AG09319 (cell line): ENCODE data around the gene ITPRIP.

Experiments used
- DNase-seq: peaks from one replicate; pipeline ENCODE4 v3.0.0-alpha.2; 2010; ENCODE audit warnings: low read depth; ENCODE audit errors: extremely low read depth
- TF ChIP-seq, protein P1 (sequence below): IDR thresholded peaks from 2 replicates; pipeline ENCODE4 v1.5.1; 2011; ENCODE audit warnings: low read depth, mild to moderate bottlenecking, inconsistent platforms, low read length, moderate library complexity

The ITPRIP gene

DNA sequence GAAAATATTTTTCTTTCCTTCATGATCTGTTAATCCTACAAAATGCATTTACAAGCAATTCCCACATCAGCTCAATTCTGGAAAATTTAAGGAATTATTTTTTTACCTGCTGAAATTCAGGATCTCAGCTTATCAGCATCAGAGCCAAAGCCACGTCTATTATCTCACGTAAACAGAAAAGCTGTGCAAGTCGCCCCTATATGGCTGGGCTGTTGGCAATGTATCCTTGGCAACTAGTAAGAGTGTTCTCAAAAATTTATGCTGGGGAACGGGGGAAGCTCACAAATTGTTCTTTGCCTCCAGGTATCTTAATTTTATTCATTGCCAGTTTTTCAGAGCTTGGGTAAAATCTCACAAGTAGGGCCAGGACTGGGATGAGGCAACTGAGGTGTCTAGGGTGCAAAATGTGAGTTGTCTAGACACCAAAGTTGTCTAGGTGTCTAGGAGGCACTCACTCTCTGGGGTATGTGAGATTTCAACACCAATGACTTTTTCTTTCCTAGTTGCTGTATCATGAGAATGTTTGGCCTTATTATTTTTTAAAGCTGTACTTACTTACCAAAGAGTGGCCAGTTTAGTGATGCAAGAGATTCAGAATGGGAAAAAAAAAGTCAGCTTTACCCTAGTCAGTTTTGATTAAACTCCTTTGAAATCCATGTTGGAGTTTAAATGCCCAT is 64.2 kb downstream of the ITPRIP start:
- TF ChIP-seq, protein P1, sequence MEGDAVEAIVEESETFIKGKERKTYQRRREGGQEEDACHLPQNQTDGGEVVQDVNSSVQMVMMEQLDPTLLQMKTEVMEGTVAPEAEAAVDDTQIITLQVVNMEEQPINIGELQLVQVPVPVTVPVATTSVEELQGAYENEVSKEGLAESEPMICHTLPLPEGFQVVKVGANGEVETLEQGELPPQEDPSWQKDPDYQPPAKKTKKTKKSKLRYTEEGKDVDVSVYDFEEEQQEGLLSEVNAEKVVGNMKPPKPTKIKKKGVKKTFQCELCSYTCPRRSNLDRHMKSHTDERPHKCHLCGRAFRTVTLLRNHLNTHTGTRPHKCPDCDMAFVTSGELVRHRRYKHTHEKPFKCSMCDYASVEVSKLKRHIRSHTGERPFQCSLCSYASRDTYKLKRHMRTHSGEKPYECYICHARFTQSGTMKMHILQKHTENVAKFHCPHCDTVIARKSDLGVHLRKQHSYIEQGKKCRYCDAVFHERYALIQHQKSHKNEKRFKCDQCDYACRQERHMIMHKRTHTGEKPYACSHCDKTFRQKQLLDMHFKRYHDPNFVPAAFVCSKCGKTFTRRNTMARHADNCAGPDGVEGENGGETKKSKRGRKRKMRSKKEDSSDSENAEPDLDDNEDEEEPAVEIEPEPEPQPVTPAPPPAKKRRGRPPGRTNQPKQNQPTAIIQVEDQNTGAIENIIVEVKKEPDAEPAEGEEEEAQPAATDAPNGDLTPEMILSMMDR: no peak
- no peak for DNase-seq

DNA sequence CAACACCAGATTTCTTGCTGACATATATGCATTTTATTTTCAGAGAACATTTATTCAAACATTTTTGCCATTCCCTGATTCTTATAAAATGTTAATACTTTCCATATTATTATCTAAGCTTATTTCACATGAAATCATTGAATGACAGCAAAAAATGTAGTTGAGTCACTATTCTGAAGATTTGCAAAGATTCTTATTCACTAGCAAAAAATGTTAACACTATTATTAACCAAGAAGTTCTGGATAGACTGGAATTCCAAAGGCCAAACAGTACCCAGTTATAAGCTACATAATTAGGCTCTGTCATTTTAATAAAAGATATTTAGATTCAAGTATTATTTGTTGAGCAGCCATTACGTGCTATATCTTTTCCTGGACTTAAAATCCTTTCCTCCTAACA is 65.0 kb downstream of the ITPRIP start:
- no peak for DNase-seq
- TF ChIP-seq, protein P1: no peak

DNA sequence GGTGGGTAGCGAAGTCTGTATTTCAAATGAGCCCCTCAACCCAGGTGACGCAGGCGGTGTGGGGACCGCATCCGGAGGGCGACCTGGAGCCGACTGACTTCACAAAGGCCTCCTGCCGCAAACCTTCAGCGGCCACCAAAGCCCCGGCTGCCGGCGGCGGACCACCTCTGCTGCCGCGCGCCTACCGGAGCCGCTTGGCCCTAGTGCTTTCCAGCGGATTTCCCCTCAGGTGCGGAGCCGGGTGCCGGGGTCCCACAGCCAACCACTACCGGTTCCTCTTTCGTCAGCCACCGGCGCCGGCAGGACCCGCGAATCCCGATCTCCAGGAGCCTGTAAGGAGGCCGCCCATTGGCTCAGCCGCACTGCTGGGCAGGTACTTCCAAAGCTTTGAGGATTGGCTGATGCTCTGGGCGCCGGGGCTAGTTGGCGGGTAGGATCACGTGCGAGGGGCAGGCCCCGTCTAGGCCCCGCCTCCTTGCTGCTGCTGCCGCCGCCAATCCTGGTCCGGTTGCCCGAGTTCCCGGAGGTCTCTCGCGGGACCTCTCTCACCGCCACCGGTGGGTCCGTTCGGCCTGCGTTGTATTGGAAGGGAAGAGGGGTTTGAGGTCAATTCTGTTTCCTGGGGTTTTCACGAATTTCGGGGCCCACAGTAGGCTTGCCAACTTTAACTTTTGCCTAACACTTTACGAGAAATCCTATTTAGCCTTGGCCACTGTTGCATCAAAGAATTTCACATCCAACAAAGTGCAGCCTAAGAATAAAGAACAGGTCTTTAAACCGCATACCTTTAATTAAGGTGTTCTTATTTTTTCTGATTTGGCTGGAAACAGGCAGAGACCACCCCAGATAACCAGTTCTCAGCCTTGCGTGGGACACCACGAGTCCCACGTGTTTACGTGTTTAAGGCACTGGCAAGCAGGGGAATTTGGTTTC is 69.3 kb downstream of the ITPRIP start, which contains the start of gene GSTO2:
Gene GSTO2, plus strand, starts transcription at position 472 of the 933 bp plus-strand sequence. CDS start 5,732 bp downstream, outside the sequence.
- DNase-seq: peak; percentile 76
- TF ChIP-seq, protein P1: no peak

DNA sequence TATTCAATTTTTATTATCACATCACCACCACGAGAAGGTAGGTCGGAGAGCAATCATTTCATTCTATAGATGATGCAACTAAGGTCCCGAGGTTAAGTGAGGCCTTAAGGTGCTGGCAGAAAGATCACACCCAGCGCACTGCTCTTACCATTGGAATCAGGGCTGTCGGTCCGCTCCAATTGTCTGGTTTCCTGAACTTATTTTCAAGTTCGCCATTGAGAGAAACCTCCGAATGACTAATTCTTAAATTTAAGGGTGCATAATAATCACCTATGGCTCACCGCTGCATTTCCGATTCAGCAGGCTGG is 69.9 kb downstream of the ITPRIP start:
- TF ChIP-seq, protein P1: no peak
- no peak for DNase-seq

DNA sequence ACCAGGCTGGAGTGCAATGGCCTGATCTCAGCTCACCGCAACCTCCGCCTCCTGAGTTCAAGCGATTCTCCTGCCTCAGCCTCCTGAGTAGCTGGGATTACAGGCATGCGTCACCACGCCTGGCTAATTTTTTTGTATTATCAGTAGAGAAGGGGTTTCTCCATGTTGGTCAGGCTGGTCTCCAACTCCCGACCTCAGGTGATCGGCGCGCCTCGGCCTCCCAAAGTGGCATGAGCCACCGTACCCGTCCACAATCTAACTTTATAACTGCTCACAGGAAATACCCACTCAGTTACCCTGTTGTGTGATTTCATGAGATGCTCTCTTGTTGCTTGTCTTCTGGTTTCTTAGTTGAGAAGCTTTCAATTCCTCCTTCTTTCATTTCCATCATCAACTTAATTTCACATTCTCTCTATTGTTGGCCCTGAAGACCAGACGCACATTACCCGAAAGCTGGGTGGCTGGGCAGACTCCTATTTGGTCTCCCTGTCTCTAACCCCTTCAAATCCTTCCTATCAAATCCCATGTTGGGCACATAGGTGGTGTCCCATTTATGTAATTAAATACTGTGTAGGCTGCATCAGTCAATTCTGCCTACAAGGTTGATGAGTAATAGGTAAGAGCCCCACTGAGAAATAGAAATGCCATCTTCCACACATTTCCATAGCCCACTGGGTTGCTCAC is 70.4 kb downstream of the ITPRIP start:
- TF ChIP-seq, protein P1: no peak
- no peak for DNase-seq

DNA sequence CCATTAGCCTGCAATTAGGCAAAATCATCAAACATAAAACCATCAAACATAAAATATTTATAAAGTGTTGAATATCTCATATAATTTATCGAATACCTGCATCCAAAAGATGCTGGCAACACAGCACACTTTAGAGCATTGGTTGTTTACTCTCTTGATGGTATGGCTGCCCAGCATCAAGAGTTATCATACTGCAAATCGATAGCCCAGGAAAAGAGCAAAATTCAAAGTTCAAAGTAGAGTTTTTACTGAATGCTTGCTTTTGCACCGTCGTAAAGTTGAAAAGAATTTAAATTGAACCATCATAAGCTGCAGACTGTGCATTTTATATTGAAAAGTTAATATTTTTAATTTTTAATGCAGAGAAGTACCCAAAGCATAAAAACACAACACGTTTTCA is 73.5 kb downstream of the ITPRIP start:
- TF ChIP-seq, protein P1: no peak
- no peak for DNase-seq
